Measurements from ENCODE around the gene ZFR2.

ZFR2 gene

DNA sequence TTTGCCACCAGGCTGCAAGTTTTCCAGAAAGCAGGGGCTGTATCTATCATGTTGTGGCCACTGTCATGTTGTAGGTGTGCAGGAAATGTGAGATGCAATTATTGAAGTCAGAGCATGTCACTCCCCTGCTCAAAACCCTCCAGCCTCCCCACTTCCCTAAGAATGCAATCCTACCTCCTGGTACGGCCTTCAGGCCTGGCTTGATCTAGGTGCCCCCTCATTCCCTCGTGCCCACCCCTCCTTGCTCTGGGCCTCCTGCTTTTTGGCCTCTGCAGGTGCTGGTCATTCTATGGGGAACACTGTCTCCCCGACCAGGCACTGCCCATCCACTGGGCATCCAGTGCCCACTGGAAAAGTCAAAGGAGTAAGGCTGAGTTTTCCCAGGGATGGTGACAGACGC is 54.2 kb downstream of the ZFR2 start:
- DNase-seq (ENCODE audit: low spot score), result no peak

DNA sequence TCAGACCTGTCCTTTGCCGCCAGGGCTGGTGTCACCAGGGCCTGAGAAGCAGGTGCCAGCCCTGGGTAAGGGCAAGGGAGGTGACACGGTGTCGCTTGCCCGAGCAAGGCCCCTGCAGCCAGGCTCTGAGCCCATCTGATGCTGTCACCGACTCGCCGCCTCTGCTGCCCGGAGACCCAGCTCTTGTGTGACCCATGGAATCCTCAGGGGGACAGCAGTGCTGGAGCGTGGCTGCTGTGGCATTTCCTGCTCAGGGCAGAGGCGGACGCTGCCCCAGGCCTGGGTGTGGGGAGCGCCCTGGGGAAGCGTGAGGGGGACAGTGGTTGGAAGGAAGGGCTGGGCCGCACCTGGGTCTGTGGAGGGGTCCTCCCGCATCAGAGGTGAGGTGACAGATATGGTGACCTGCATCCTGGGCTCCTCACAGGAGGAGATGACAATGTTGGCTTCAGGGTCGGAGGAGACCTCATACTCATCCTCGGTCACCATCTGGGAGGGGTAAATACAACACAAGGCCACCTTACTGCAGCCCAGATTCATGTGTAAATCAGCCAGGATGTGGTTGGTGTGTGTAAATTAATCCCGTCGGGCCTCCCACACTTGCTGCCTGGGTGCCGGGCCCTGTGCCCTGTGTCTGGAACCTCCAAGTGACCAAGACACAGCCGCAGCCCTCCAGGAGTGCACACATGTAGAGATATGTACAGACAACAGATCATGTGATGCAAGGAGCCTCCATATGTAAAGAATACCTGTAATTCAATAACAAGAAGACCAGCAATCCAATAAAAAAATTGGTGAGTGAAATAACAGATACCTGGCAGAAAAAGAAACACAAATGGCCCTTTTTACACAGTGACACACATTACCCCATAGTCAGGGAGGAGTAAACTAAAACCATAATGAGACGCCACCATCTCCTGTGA is 55.1 kb downstream of the ZFR2 start:
- DNase-seq (ENCODE audit: low spot score), result no peak

- no peak for DNase-seq (ENCODE audit: low spot score)
Measured at GRCh38 chr19:3810708-3811355, 58.0 kb downstream of the ZFR2 start.

DNA sequence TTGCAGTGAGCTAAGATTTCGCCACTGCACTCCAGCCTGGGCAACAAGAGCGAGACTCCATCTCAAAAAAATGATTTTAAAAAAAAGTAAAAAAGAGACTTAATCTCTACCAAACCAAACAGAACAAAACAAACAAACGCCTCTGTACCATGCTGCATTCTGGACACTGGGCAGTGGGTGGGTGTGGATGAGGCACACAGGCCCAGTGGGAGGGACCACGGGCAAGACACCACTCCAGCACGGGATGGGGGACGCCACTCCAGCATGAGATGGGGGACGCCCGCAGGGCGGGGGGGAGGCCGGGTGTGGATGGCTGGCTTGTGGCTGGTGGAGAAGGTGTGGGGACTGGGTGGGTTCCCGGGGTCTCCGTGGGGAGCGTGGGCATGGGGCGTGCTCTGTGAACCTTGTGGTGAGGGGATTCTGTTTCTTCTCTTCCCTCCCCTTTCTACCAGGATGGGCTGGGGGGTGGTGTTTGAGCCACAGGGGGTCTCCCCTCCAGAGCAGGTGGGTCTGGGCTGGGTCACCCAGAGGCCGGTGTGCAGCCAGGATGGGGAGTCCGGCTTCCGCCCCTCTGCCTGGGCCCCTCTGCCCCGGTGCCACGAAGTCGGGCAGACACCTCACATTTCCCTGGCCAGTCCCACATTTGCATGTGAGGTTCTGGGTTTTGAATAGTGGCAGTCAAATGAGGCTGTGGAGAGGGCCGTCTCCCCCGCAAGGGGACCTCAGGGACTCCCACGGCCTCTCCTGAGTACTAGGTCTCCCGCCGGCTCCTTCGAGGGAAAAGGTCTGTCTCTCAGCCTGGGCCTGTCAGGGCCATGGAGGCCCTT is 58.7 kb downstream of the ZFR2 start:
- no peak for DNase-seq (ENCODE audit: low spot score)

GRCh38 chr19:3808420-3809143 is 60.3 kb downstream of the ZFR2 start:
- no peak for DNase-seq (ENCODE audit: low spot score)

- no peak for DNase-seq (ENCODE audit: low spot score)
Measured at GRCh38 chr19:3807574-3808354, 61.1 kb downstream of the ZFR2 start.

- no peak for DNase-seq (ENCODE audit: low spot score)
Measured at GRCh38 chr19:3807131-3807480, 61.7 kb downstream of the ZFR2 start.

DNA sequence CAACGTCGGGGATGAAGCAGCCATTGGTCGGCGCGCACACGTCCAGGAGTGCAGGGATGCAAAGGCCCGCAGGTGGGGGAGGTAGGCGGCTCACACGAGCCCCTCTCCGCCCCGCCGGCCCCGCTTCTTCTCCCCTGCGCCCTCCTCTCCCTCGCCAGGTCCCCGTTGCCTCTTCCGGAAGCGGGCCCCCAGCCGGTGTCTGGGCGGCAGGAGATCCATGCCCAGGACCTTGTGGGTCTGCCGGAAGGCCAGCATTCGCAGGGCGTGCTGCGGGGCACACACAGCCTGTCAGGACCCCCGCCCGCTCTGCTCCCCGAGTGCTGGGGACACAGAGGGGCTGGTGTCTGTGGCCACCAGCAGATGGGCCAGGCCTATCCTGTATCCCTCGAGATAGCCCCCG is 63.0 kb downstream of the ZFR2 start:
- DNase-seq (ENCODE audit: low spot score), result no peak

GRCh38 chr19:3804429-3804828 is 64.4 kb downstream of the ZFR2 start:
- no peak for DNase-seq (ENCODE audit: low spot score)

- no peak for DNase-seq (ENCODE audit: low spot score)
Measured at GRCh38 chr19:3803986-3804385, 64.9 kb downstream of the ZFR2 start.

- DNase-seq (ENCODE audit: low spot score), result no peak
Measured at GRCh38 chr19:3803114-3803888, 65.5 kb downstream of the ZFR2 start.

GRCh38 chr19:3801412-3802096 is 67.3 kb downstream of the ZFR2 start:
- peak; percentile 64 for DNase-seq (ENCODE audit: low spot score)

DNA sequence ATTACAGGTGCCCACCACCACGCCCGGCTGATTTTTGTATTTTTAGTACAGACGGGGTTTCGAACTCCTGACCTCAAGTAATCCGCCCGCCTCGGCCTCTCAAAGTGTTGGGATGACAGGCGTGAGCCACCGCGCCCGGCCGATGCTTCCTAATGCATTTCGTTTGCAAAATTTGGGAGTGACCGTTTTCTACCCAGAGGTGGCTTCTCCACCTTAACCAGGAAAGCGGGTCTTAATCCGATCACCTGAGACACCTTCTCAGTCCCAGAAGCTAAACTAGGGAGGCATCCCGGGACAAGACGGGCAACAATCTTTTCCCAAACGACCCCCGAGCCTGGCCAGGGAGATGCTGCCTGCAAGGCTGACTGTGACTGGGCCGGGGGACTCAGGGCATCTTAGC is 67.8 kb downstream of the ZFR2 start:
- DNase-seq (ENCODE audit: low spot score), result no peak

DNA sequence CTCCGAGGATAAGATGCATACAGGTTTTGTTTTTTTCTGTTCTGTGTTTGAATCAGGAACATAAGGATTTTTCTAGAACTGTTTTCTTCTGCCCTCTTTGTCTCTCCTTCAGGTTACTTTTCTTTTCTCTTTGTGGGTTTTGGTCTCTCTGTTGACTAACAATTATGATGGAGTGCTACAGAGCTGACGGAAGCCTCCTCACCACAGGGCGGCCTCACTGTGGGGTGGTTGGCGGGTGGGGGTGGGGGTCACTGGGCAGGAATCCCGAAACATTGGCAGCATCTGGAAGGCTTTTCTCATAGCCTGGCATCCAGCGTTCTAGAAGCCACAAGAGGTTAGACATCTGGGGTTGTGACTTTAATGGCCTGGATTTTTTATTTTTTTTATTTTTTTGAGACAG is 70.7 kb downstream of the ZFR2 start:
- peak; percentile 53 for DNase-seq (ENCODE audit: low spot score)

DNA sequence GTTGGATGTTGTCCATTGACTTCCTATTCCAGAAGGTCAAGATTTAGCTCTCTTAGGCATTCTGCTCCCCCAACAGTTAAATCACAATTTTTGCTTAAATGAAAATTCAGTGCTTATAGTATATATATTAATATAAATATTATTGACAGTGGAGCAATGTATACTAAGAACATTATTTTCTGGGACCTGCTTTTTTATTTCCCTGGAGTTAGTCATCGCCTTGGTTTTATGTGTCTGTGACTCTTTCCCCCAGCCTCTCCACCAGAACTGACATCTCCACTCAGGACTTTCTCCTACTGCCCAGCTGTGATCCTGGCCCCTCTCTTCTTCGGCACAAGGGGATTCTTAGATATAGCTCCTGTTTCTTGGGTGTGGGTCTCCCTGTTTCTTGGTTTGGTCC is 72.5 kb downstream of the ZFR2 start:
- DNase-seq (ENCODE audit: low spot score), result no peak

- no peak for DNase-seq (ENCODE audit: low spot score)
Measured at GRCh38 chr19:3793799-3794198, 75.0 kb downstream of the ZFR2 start.

GRCh38 chr19:3792114-3792513 is 76.7 kb downstream of the ZFR2 start:
- DNase-seq (ENCODE audit: low spot score), result no peak

DNA sequence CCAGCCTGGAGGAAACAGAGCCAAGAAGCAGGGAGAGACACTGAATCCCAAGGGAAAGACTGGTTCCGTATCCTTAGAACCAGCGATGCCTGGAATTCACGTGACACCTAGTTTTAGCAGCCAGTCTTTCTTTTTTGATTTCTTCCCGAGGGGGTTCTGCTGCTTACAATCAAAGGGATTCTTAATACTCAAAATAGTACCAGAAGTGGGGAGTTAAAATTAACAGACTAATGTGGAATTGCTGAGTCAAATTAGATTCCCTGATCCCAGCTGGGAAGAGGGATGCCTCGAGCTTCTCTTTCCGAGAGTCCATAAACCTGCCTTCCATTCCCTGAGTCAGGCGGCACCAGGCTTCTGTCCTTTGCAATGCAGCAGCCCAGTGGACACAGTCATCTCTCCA is 77.9 kb downstream of the ZFR2 start:
- no peak for DNase-seq (ENCODE audit: low spot score)

- no peak for DNase-seq (ENCODE audit: low spot score)
Measured at GRCh38 chr19:3790209-3790734, 78.6 kb downstream of the ZFR2 start.

Data from CD4-positive, alpha-beta T cell treated with Interleukin-6 at 100 ng/mL for 8 hours (primary cell).